OCI-LY1 (cell line): Measurements from ENCODE around the gene MGME1.

Source experiments
- EZH2 ChIP-seq: fragments of 200-600 bp; sonication (generic), shearing (Covaris generic); IDR thresholded peaks from 2 replicates; pipeline ENCODE4 v1.8.0; 2017; ENCODE audit warnings: borderline replicate concordance, mixed run types, mild to moderate bottlenecking, antibody characterized with exemption, low read length, moderate library complexity, mixed read lengths
- TF ChIP-seq, protein P1 (sequence below): fragments of 200-600 bp; sonication (generic), shearing (Covaris generic); IDR thresholded peaks from 2 replicates; pipeline ENCODE4 v1.5.1; 2017; ENCODE audit warnings: mild to moderate bottlenecking, antibody characterized with exemption, low read length, moderate library complexity, mixed read lengths

DNA sequence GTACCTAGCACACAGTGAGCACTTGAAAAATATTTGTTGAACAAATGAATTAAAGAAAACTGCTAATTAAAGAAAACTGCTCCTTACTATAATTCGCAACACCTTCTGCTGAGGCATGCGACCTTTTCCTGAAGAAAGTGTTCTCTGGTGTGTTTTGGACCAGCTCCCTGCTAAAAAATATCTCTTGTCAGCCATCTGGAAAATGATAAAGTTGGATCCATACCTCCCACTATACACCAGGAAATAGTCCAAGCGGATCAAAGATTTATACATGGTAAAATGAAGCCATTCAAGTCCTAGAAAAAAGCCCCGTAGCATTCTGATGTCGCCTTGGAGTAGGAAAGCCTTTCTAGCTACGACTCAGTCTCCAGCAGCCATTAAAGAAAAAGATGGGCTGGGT lies 45.6 kb downstream of the MGME1 start:
- no peak for TF ChIP-seq EZH2
- TF ChIP-seq, protein P1, sequence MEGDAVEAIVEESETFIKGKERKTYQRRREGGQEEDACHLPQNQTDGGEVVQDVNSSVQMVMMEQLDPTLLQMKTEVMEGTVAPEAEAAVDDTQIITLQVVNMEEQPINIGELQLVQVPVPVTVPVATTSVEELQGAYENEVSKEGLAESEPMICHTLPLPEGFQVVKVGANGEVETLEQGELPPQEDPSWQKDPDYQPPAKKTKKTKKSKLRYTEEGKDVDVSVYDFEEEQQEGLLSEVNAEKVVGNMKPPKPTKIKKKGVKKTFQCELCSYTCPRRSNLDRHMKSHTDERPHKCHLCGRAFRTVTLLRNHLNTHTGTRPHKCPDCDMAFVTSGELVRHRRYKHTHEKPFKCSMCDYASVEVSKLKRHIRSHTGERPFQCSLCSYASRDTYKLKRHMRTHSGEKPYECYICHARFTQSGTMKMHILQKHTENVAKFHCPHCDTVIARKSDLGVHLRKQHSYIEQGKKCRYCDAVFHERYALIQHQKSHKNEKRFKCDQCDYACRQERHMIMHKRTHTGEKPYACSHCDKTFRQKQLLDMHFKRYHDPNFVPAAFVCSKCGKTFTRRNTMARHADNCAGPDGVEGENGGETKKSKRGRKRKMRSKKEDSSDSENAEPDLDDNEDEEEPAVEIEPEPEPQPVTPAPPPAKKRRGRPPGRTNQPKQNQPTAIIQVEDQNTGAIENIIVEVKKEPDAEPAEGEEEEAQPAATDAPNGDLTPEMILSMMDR = no peak
